ENCODE data around the gene CDC25A. TPM values are rescaled to one million over a fixed set of nuclear protein-coding genes. Genes with fewer than 3 reads are reported as not detected.

Gene CDC25A
- total and polyA plus RNA-seq, 2 of the 8 experiments (the other 6 are each of a cell fraction or from before 2014, with no cell fraction given): 20.7 to 62.1 TPM

DNA sequence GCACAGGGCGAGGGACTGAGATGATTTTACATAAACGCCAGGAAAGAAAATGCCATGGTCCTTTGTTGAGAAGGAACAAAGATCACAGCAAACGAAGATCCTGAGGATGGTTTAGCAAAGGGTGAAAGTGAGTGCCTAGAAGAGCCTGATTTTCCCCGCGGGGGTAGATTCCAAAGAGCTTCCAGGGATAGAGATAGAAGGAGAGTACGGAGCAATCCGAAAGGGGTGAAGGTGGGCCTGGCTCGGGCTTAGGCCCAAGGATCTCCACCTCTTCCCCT lies 977 bp downstream of the CDC25A start:
- CTCF ChIA-PET (ENCODE audit: partially characterized antibody): interaction anchor here (2.5 kb wide), 1 partner anchor 30 kb away, joined by 8 read pairs; no protein-coding TSS in a partner anchor

More for the DNA sequence above, 977 bp downstream of the CDC25A start:
- H3K18ac ChIP-seq (ENCODE audit: extremely low read depth, low read length): peak overlapping the region; percentile 25; the same call in 1 of the 2 replicates
- 0 out of 2 replicates have a peak, but pooled peaks cover 4% of the 10 kb centered on the region for H3K79me1 ChIP-seq (ENCODE audit: low read depth, low read length)
- no peak overlapping the region for H2BK15ac ChIP-seq (ENCODE audit: low read length)
- H4K8ac ChIP-seq (ENCODE audit: extremely low read depth, insufficient read depth, low read length): peak overlapping the region; percentile 97
- no peak overlapping the region for H2BK20ac ChIP-seq (ENCODE audit: low read length)
- H2BK5ac ChIP-seq (ENCODE audit: low read depth, low read length): no peak overlapping the region
- peak overlapping the region; percentile 91 to 96 (median 92) for H3K9ac ChIP-seq (replicated peaks in 1 of 4; ENCODE audit: extremely low read depth in 1 of 4, low read depth in 3 of 4, low read length in 3 of 4)
- 1% methylated on average over 8 of the region's 8 CpGs; no CpG with 5 or more reads in 1 of the 2 experiments for WGBS, 2 experiments (ENCODE audit: extremely low coverage in 1 of 2, insufficient coverage in 1 of 2, insufficient read length in 1 of 2, insufficient replicate concordance in 2 of 2, low coverage in 1 of 2, low lambda C conversion rate in 2 of 2, missing lambda C conversion rate in 1 of 2)
- H3K4me1 ChIP-seq (replicated peaks in 1 of 4; ENCODE audit: control insufficient read depth in 3 of 4, insufficient read depth in 4 of 4, low read length in 3 of 4): peaks cover 0 to 12% (median 8%) of the 10 kb centered on the region in 4 experiments; a peak in 5 of 7 replicates
- no peak overlapping the region for H4K91ac ChIP-seq (replicated peaks; ENCODE audit: insufficient read length, low read length)
- peaks cover 0 to 2% of the 10 kb centered on the region in 2 experiments; a peak in 1 of 4 replicates for H3K9me3 ChIP-seq (ENCODE audit: insufficient read depth in 2 of 2, low read depth in 1 of 2, low read length in 1 of 2)
- H3K4me2 ChIP-seq (ENCODE audit: insufficient read depth in 1 of 2, low read depth in 2 of 2, low read length in 2 of 2): peak overlapping the region; percentile 85 to 97
- FAIRE-seq (no peak), DNase-seq (ENCODE audit: low read depth in 1 of 2, low spot score in 2 of 2) (no peak)
- H3K23me2 ChIP-seq (ENCODE audit: low read depth, low read length): peaks cover 6% of the 10 kb centered on the region; the same call in 1 of the 2 replicates
- no peak overlapping the region for H2AK5ac ChIP-seq (ENCODE audit: low read depth, low read length)
- peaks cover 12 to 50% of the 10 kb centered on the region in 2 experiments for H3K79me2 ChIP-seq (ENCODE audit: control insufficient read depth in 1 of 2, insufficient read depth in 2 of 2, low read length in 2 of 2)
- H3K4me3 ChIP-seq (ENCODE audit: extremely low read depth in 1 of 4, insufficient read depth in 2 of 4, low read depth in 3 of 4, low read length in 4 of 4): peak overlapping the region; percentile 65 to 98 (median 87)
- no peak for TF ChIP-seq EP300 (IDR thresholded peaks at IDR 0.05; ENCODE audit: borderline replicate concordance in 1 of 2, low read depth in 2 of 2, low read length in 2 of 2)
- TF ChIP-seq POLR2A (IDR thresholded peaks at IDR 0.05; ENCODE audit: control extremely low read depth in 1 of 2, low read depth in 2 of 2, low read length in 2 of 2): 0 out of 3 replicates have a peak, but pooled peaks of 1 of the 2 experiments have one; percentile 36
- H3K27me3 ChIP-seq (replicated peaks in 1 of 4; ENCODE audit: control insufficient read depth in 3 of 4, extremely low read depth in 1 of 4, insufficient read depth in 3 of 4, low read length in 3 of 4): no peaks in the 10 kb centered on the region
- no peak overlapping the region for H3K56ac ChIP-seq (replicated peaks; ENCODE audit: insufficient read length, low read depth, low read length)
- peaks cover 18 to 45% (median 34%) of the 10 kb centered on the region in 4 experiments for H3K36me3 ChIP-seq (ENCODE audit: control insufficient read depth in 2 of 4, insufficient read depth in 4 of 4, low read length in 3 of 4)
- no peak overlapping the region for H4K5ac ChIP-seq (ENCODE audit: insufficient read length, low read depth, low read length)
- POLR2A ChIA-PET (ENCODE audit: partially characterized antibody): interaction anchor here (1.0 to 5.1 kb wide), 17 partner anchors 8 to 362 kb away, joined by 3 to 82 read pairs (median 5); partner anchors contain the start of genes CCDC51 and ZNF589
- H3K27ac ChIP-seq (ENCODE audit: low read depth, low read length): peak overlapping the region; percentile 74; the same call in 1 of the 2 replicates
- no peak overlapping the region for H3K23ac ChIP-seq (ENCODE audit: insufficient read length)
- no peak overlapping the region for H3K14ac ChIP-seq (ENCODE audit: insufficient read length)
- H2BK12ac ChIP-seq (ENCODE audit: low read depth, low read length): no peak overlapping the region
- H2AFZ ChIP-seq (ENCODE audit: low read length): no peak overlapping the region
- H2BK120ac ChIP-seq (replicated peaks; ENCODE audit: low read depth, low read length): no peak overlapping the region
- peaks cover 3 to 7% of the 10 kb centered on the region in 2 experiments for H4K20me1 ChIP-seq (replicated peaks in 1 of 2; ENCODE audit: control insufficient read depth in 1 of 2, insufficient read depth in 2 of 2, low read length in 2 of 2)
- no peak overlapping the region for H3K4ac ChIP-seq (replicated peaks; ENCODE audit: insufficient read length, low read depth, low read length)

Data from H1 (cell line).